GM10847 (cell line): Measurements from ENCODE around the gene IMPA2.

Experiments
- POLR2A ChIP-seq: IDR thresholded peaks from 2 replicates; pipeline ENCODE4 v1.6.1; 2011; ENCODE audit not compliant: insufficient read length; ENCODE audit errors: extremely low read depth

IMPA2 gene

DNA sequence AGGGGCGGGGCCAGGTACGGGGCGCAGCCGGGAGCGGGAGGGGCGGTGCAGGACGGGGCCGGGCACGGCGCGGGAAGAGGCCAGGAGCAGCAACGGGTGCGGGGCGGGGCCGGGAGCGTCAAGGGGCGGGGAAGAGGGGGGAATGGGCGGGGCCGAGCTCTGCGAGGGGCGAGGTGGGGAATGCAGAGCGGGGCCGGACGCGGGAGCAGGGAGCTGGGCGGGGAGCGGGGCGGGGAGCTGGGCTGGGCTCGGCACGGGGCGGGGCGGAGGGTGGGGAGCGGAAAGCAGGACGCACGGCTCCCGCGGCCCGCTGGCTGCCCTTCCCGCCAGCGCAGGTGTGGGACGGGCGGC is at the start of gene IMPA2:
TSS of gene IMPA2 (plus strand) at position 316 of the 351 bp plus-strand sequence. CDS start 163 bp downstream, outside the sequence.
- no peak for TF ChIP-seq POLR2A

DNA sequence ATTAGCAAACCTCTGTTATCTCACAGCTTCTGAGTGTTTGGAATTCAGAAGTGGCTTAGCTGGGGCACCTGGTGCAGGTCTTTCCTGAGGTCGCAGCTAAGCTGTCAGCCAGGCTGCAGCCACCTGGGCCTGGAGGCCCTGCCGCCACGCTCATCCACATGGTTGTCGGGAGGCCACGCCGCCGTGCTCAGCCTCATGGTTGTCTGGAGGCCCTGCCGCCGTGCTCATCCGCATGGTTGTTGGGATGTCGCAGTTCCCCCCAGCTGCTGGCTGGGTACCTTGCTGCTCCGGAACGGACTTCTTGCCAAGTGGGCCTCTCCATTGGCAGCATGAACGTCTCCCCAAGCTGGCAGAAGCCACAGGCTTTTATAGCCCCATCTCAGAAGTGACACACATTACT is 48.9 kb upstream of the IMPA2 start:
- TF ChIP-seq POLR2A = no peak

- no peak for TF ChIP-seq POLR2A
Measured at GRCh38 chr18:11937874-11938478, 43.3 kb upstream of the IMPA2 start.

DNA sequence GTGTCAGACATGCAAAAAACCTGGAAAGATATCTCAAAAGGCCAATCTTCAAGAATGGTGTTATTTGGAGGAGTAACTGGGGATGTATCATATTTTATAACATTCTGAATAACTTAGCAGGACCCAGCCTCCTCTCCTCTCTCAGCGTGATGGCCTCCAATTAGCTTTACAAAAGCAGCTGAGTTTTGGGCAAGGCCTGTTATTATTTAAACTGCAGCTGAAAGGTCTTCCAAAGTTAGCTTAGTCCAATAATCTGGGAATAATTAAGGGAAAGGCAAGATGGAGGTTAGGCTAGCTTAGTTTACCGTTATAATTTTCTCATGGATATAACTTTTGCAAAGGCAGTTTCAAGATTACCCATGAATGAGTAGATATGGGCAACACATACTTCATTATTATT is 40.4 kb upstream of the IMPA2 start:
- TF ChIP-seq POLR2A = no peak

DNA sequence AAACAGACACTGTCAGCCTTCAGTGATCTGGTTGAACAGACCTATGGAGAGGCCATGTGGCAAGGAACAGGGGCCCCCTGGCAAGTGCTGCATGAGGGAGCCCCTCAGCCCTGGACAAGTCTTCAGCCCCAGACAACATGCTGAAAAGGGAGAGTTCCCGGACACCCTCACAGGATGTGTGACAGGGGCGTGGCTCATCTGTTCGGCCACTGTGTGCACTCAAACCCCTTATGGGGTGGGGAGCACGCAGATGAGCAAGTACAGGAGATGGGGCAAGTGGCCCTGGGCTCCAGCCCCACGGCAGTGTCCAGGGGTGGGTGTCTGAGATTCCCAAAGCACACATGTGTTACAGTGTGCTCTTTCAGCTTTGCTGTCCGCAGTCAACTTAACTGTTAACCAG is 37.8 kb upstream of the IMPA2 start:
- TF ChIP-seq POLR2A = no peak

- TF ChIP-seq POLR2A = no peak
Measured at GRCh38 chr18:11944252-11944651, 37.1 kb upstream of the IMPA2 start.

DNA sequence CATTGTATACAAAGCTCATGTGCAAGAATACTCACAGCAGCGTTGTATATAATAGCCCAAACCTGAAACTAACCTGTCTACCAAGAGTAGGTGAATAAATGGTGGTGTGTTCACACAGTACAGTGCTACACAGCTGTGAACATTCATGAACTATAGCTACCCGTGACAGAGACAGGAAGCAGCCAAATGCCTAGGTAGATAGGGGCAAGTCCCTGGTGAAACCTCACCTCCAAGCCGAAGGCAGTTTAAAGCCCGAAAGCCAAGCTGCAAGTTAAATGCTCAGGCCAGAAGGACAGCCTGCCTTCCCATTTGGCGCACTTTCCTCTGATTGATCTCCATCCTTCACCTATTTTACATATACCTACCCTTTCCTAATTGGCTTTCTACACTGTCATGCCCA is 36.5 kb upstream of the IMPA2 start:
- TF ChIP-seq POLR2A = no peak

DNA sequence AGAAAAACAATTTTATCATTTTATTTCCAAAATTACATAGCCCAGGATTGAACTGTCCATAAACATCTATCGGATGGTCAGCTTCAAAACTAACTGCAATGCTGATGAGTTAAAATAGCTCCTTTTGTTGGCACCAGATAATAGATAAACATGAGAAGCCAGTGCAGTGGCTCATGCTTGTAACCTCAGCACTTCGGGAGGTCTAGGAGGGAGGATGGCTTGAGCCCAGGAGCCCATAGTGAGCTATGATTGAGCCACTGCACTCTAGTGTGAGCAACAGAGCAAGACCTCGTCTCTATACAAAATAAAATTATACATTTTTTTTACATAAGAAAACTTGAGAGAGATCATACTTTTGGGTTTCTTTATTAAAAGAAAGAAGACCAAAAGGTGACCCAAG is 34.6 kb upstream of the IMPA2 start:
- no peak for TF ChIP-seq POLR2A

DNA sequence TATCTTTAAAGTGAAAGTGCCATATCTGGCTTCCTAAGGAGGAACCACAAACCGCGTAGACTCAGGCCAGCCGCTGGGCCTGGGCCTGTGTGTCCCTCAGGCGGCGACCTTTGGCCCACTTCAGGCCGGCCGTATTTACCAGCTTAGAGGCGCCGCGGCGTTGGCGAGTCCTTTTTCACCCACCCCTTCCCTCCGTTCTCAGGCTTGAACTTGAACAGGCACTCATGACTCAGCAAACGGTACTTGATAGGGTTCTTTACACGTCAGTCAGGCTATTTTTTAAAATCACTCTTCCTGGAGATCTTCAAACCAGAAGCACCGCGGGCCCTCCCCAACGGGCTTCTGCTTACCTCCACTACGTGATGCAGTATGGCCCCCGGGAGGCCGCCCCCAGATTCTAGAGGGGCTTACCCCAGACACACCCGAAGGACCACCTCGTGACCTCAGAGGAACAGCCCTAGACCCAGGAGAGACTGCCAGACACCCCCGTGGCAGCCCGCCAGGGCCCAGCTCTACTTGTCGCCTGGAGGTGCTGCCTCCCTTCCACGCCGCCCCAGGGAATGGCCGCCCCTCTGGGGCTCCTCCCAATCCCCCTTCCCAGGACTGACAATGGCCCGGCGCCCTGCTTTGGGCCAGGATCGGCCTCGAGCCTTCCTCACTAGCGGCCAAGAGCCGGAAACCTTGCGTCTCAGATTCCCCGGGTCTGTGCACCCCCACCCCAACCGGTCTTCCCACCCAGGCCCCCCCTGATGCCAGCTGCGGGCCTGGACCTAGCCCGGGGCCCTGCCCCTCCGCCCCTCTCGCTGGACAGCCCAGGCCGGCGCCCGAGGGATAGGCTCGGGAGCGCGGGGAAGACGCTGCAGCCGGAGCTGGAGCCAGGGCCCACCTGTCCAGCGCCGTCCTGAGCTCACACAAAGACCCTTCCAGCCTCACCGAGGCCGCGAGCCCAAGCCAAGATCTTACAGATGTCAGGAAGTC is 33.8 kb upstream of the IMPA2 start:
- TF ChIP-seq POLR2A = no peak

DNA sequence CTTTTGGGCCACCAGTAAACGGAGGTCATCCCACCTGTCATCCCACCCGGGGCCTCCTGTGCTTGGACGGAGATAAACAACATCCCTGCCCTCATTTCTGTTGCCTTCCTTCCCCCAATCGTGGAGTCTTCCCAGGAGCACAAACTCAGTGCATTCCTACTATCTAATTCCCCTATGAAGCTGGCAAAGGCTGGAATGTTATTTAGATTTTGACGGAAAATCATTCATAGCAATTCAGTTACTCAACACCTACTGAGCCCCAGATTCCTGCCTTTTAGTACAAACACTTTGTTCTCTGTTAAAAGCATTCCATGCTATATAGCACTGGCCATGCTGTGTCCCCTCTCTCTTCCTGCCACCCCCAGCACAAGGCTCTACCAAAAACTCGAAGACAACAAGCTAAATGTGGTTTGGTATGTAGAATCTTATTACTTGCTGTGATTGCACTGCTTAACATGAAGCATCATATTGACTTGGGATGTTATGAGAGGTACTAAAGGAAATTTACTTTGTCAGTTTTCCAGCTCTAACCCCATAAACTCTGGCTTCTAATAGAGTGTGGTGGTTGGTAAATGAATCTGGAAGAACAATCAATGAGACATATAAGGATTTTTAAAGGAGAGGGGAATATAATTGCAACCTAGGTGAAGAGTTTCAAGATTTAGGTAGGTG is 32.3 kb upstream of the IMPA2 start:
- TF ChIP-seq POLR2A = no peak

DNA sequence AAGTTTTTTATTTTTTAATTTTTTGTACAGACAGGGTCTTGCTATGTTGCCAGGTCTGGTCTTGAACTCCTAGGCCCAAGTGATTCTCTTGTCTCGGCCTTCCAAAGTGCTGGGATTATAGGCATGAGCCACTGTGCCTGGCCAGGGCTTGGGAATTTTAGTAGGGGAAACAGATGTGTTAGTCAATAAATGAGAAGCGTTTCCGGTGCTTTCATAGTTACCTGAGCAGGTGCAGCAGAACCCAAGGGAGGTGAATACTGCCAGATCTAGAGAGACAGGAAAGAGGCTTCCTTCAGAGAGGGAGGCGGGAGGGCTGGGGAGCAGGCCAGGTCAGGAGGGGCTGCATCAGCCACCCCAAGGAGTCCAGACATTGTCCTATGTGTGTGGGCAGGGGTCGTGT is 30.5 kb upstream of the IMPA2 start:
- no peak for TF ChIP-seq POLR2A

- TF ChIP-seq POLR2A = no peak
Measured at GRCh38 chr18:11951390-11951851, 29.9 kb upstream of the IMPA2 start.

- no peak for TF ChIP-seq POLR2A
Measured at GRCh38 chr18:11953113-11953512, 28.2 kb upstream of the IMPA2 start.

GRCh38 chr18:11955239-11956029 is 25.9 kb upstream of the IMPA2 start:
- TF ChIP-seq POLR2A = no peak

- no peak for TF ChIP-seq POLR2A
Measured at GRCh38 chr18:11956371-11957308, 24.7 kb upstream of the IMPA2 start.

- no peak for TF ChIP-seq POLR2A
Measured at GRCh38 chr18:11957636-11958035, 23.7 kb upstream of the IMPA2 start.
